Right renal pelvis (tissue), 4 donors: Measurements from ENCODE around the gene DUSP2. TPM values are rescaled to one million over a fixed set of nuclear protein-coding genes. Genes with fewer than 3 reads are reported as not detected.
A peak's percentile ranks its signal among the peaks of the same experiment; 100 is the strongest.
"Not testable (repeated sequence)": the region's sequence is repeated elsewhere in the genome, so short reads cannot be mapped to it uniquely, and the experiment has no call there.

Experiments used
- DNase-seq, 4 donors: peaks; one replicate each; pipeline ENCODE4 v3.0.0-alpha.2; 2013; ENCODE audit warnings: low read depth in 4 of 4, low spot score in 3 of 4, missing footprints in 1 of 4
- polyA plus RNA-seq, 4 donors: library from polyadenylated mRNA; unstranded; fragments of 120-200 nt; gene quantifications; one replicate each; pipeline ENCODE4 v1.2.1, GENCODE V29; 2013; ENCODE audit not compliant: insufficient read length in 4 of 4

DUSP2 gene
- polyA plus RNA-seq, 4 donors = 3.6 to 6.9 (median 4.1) TPM

- DNase-seq = peak in 1 of 4 donors; percentile 58
Observed at GRCh38 chr2:96148410-96149217, 3.4 kb upstream of the DUSP2 start.

- no peak for DNase-seq
Observed at GRCh38 chr2:96147593-96148201, 2.5 kb upstream of the DUSP2 start.

GRCh38 chr2:96146881-96147592 is 1.8 kb upstream of the DUSP2 start:
- no peak for DNase-seq

- DNase-seq = no peak
Observed at GRCh38 chr2:96146153-96146880, 1.1 kb upstream of the DUSP2 start.

- no peak for DNase-seq
Observed at GRCh38 chr2:96145848-96146152, 560 bp upstream of the DUSP2 start.

- no peak for DNase-seq
Observed at GRCh38 chr2:96144481-96145035, 682 bp downstream of the DUSP2 start.

- DNase-seq = no peak
Observed at GRCh38 chr2:96143848-96144480, 1.3 kb downstream of the DUSP2 start.

GRCh38 chr2:96143231-96143847 is 1.9 kb downstream of the DUSP2 start:
- no peak for DNase-seq

- DNase-seq = no peak
Observed at GRCh38 chr2:96142217-96143113, 2.8 kb downstream of the DUSP2 start.

- DNase-seq = not testable (repeated sequence)
Observed at GRCh38 chr2:96141624-96141967, 3.6 kb downstream of the DUSP2 start.

- DNase-seq = no peak
Observed at GRCh38 chr2:96140941-96141623, 4.2 kb downstream of the DUSP2 start.

- DNase-seq = no peak
Observed at GRCh38 chr2:96139181-96139758, 6.0 kb downstream of the DUSP2 start.

GRCh38 chr2:96138179-96139145 is 6.8 kb downstream of the DUSP2 start, which contains the start of gene ASTL:
ASTL (minus strand) TSS chr2:96138502; CDS start chr2:96138436, 66 bp downstream.
- DNase-seq = no peak

- DNase-seq = no peak
Observed at GRCh38 chr2:96137321-96138178, 7.7 kb downstream of the DUSP2 start.

GRCh38 chr2:96136129-96136720 is 9.0 kb downstream of the DUSP2 start:
- no peak for DNase-seq
